Esophagus muscularis mucosa (tissue), 4 donors: ENCODE measurements around the gene RABIF.

ENCODE experiments used
- EP300 ChIP-seq: sonication (generic); formaldehyde crosslinking; IDR thresholded peaks from one replicate; pipeline ENCODE4 v1.6.1; 2017; ENCODE audit warnings: antibody characterized with exemption
- POLR2A ChIP-seq: fragments of 450-650 bp; IDR thresholded peaks from one replicate; pipeline ENCODE4 v1.6.1; 2017; ENCODE audit warnings: antibody characterized with exemption, moderate library complexity, mild to moderate bottlenecking, low read depth
- TF ChIP-seq, protein P1 (sequence below), 3 experiments: fragments of 200-600 bp in 2 of 3; fragments of 450-650 bp in 1 of 3; sonication (generic) in 2 of 3; IDR thresholded peaks; one replicate each; pipeline ENCODE4 v1.5.1; 2017 to 2019; ENCODE audit warnings: antibody characterized with exemption in 3 of 3, mild to moderate bottlenecking in 2 of 3, moderate library complexity in 1 of 3

DNA sequence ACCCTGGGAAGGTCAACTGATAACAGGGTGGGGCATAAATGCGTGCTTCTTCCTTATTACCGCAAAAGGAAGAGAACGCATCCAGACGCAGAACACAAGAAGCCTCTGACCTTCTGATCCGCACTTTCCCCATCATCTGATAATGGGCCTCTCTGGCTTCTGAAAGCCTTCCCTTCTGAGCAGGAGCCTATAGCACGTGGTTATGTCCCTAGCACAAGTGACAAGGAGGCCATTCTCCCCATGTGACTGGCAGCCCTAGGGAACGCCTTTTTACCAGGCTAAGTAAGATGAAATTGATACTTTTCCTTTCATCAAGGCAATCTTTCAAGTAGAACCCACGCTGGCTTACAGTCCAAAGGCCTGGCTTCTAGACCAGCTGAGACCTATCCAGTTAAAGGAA is 34.2 kb downstream of the RABIF start:
- TF ChIP-seq, protein P1, sequence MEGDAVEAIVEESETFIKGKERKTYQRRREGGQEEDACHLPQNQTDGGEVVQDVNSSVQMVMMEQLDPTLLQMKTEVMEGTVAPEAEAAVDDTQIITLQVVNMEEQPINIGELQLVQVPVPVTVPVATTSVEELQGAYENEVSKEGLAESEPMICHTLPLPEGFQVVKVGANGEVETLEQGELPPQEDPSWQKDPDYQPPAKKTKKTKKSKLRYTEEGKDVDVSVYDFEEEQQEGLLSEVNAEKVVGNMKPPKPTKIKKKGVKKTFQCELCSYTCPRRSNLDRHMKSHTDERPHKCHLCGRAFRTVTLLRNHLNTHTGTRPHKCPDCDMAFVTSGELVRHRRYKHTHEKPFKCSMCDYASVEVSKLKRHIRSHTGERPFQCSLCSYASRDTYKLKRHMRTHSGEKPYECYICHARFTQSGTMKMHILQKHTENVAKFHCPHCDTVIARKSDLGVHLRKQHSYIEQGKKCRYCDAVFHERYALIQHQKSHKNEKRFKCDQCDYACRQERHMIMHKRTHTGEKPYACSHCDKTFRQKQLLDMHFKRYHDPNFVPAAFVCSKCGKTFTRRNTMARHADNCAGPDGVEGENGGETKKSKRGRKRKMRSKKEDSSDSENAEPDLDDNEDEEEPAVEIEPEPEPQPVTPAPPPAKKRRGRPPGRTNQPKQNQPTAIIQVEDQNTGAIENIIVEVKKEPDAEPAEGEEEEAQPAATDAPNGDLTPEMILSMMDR (IDR thresholded peaks at IDR 0.05) = no peak
- TF ChIP-seq POLR2A = no peak
- no peak for TF ChIP-seq EP300
